GM10266 (cell line): ENCODE measurements around the gene ESR2.

Experiments
- DNase-seq: peaks from one replicate; pipeline ENCODE4 v3.0.0; 2012; ENCODE audit errors: extremely low spot score
- TF ChIP-seq, protein P1 (sequence below): IDR thresholded peaks from 2 replicates; pipeline ENCODE4 v1.5.1; 2012; ENCODE audit warnings: mild to moderate bottlenecking, low read depth; ENCODE audit not compliant: control insufficient read depth, insufficient read depth; ENCODE audit errors: missing control alignments

The ESR2 gene

GRCh38 chr14:64246688-64247087 is 47.5 kb downstream of the ESR2 start:
- no peak for DNase-seq
- TF ChIP-seq, protein P1, sequence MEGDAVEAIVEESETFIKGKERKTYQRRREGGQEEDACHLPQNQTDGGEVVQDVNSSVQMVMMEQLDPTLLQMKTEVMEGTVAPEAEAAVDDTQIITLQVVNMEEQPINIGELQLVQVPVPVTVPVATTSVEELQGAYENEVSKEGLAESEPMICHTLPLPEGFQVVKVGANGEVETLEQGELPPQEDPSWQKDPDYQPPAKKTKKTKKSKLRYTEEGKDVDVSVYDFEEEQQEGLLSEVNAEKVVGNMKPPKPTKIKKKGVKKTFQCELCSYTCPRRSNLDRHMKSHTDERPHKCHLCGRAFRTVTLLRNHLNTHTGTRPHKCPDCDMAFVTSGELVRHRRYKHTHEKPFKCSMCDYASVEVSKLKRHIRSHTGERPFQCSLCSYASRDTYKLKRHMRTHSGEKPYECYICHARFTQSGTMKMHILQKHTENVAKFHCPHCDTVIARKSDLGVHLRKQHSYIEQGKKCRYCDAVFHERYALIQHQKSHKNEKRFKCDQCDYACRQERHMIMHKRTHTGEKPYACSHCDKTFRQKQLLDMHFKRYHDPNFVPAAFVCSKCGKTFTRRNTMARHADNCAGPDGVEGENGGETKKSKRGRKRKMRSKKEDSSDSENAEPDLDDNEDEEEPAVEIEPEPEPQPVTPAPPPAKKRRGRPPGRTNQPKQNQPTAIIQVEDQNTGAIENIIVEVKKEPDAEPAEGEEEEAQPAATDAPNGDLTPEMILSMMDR = no peak

GRCh38 chr14:64245491-64245890 is 48.7 kb downstream of the ESR2 start:
- DNase-seq = no peak
- TF ChIP-seq, protein P1 = no peak

DNA sequence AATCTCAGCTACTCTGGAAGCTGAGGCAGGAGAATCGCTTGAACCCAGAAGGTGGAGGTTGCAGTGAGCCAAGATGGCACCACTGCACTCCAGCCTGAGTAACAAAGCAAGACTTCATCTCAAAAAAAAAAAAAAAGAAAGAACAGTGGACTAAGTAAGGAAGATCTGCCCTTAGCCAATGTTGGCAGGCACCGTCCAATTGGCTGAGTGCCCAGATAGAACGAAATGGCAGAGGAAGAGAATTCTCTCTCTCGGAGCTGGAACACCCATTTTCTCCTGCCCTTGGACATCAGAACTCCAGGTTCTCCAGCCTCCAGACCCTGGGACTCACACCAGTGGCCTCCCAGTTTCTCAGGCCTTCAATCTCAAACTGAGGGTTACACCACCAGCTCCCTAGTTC is 49.9 kb downstream of the ESR2 start:
- DNase-seq = no peak
- TF ChIP-seq, protein P1 = no peak

DNA sequence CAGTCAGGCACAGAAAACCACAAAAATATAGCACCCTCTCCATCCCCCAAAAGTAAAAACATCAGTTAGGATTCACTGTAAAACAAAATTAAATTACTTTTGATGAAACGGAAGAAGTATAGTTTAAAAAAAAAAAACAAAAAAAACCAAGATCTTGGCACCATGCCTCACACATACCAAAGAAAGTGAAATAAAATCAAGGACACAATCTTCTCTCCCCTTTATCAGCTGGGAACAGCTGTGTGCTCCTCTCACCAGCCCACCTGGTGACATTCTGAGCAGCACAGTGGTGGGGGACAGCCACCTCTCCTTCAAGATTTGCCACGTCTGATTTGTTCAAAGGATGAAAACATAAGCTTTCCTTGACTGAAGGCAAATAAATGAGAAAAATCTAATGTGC is 55.5 kb downstream of the ESR2 start:
- DNase-seq = no peak
- TF ChIP-seq, protein P1 = no peak

DNA sequence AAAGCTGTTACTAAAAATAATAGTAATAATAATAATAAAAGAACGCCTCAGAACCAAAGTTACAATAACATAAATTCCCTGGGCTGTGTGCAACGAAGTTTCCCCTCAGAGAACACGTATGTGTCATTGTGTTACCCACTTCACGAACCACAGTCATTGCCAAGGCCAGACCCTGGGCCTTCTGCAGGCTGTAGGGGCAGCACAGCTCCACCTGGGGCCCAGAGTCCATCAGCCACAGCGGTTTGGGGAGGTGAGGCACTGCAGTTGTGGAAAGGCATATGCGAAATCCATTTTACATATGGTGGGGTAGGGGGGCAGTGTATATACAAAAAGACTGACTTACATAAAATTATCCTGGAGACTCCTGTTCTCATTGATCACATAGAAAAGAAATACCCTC is 56.1 kb downstream of the ESR2 start:
- TF ChIP-seq, protein P1 = no peak
- DNase-seq = no peak

DNA sequence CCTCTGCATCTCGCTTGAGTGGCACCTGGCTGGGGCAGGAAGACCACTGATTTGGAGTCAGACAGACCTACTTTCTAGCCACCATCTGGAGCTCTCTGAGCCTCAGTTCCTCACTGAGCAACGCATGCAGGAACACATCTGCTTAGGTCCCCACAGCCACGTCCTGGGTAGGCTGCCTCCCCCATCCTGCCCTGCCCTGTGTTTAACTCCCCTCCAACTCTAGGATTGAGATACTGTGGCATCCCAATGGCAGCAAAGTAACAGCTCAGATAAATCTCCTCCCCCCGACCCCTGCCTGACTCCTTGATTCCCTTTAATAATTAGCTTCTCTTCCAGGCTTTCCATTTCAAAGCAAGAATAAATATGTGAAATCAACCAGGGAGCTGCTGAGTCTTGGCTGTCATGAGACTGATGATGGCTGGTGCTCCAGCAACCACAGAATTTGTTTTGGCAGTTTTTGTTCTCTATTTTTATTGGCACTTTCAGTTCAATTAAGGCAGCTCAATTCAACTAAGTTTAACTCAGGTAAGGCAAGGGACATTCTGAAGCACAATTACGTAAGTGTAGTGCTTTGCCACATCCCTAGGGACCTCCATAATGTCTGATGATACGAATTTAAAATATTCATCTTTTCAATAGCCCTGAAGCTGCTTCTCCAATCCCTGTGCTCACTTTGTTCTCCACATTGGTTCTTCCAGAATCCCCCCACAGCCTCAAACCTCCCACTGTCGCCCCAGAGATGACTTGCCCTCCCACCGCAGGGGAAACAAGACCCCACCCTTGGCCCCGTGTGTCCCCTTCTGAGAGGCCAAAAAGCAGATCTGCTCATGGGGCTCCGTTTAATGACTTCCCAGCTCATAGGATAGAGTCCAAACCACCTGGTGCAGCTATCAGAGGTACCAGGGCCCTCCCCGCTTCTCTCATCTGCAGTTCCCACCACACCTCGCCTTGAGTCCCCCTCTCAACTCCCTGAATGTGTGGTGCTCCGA is 58.2 kb downstream of the ESR2 start:
- peak; percentile 68 for DNase-seq

More for the DNA sequence above, 58.2 kb downstream of the ESR2 start:
- TF ChIP-seq, protein P1 = no peak
